HL-60 (cell line): Measurements from ENCODE around the gene EEF1A2.
A peak's percentile ranks its signal among the peaks of the same experiment; 100 is the strongest.

Experiments
- DNase-seq, 2 experiments: peaks; one replicate each; pipeline ENCODE4 v3.0.0-alpha.2; 2010 to 2020; ENCODE audit warnings: low read depth in 1 of 2, low spot score in 1 of 2
- H3K27ac ChIP-seq: fragments of 250-450 bp; sonication (Bioruptor Pico); replicated peaks from 2 replicates; pipeline ENCODE4 v1.5.1; 2020; ENCODE audit warnings: mild to moderate bottlenecking, moderate library complexity
- H3K27me3 ChIP-seq: fragments of 250-450 bp; sonication (Bioruptor Pico); 2 replicates; pipeline ENCODE4 v1.5.1; 2021; ENCODE audit warnings: mild to moderate bottlenecking, moderate library complexity; ENCODE audit not compliant: insufficient read depth, poor library complexity, severe bottlenecking
- H3K4me3 ChIP-seq: replicated peaks from 2 replicates; pipeline ENCODE4 v1.5.1; 2011; ENCODE audit warnings: mild to moderate bottlenecking, control low read depth, low read length; ENCODE audit not compliant: insufficient read depth
- CTCF ChIP-seq: IDR thresholded peaks from one replicate; pipeline ENCODE4 v1.5.1; 2011; ENCODE audit warnings: low read length, control low read depth, inconsistent platforms; ENCODE audit not compliant: insufficient read depth
- GABPA ChIP-seq: IDR thresholded peaks from 2 replicates; pipeline ENCODE4 v1.6.1; 2012; ENCODE audit warnings: low read depth
- POLR2AphosphoS5 ChIP-seq: IDR thresholded peaks from 2 replicates; pipeline ENCODE4 v1.6.1; 2012; ENCODE audit warnings: low read depth
- REST ChIP-seq: IDR thresholded peaks from 2 replicates; pipeline ENCODE4 v1.6.1; 2012; ENCODE audit warnings: low read depth; ENCODE audit not compliant: insufficient replicate concordance
- SPI1 ChIP-seq: IDR thresholded peaks from 2 replicates; pipeline ENCODE4 v1.6.1; 2012; ENCODE audit warnings: low read depth, mild to moderate bottlenecking, borderline replicate concordance

Gene EEF1A2

GRCh38 chr20:63443606-63444395, 55.1 kb downstream of the EEF1A2 start:
- H3K27ac ChIP-seq: no peak overlapping the region
- no peak for DNase-seq
- TF ChIP-seq SPI1 (no peak), REST (no peak), POLR2AphosphoS5 (no peak), GABPA (no peak), CTCF (no peak)
- no peak overlapping the region for H3K4me3 ChIP-seq
- peaks cover 12% of the 10 kb centered on the region for H3K27me3 ChIP-seq

- no peak overlapping the region for H3K27ac ChIP-seq
- no peak overlapping the region for H3K4me3 ChIP-seq
- TF ChIP-seq POLR2AphosphoS5 (no peak), GABPA (no peak), SPI1 (no peak), CTCF (peak; percentile 8), REST (no peak)
- peaks cover 7% of the 10 kb centered on the region for H3K27me3 ChIP-seq
- peak in 1 of 2 experiments; percentile 42 for DNase-seq
Measured at GRCh38 chr20:63442100-63442493, 56.8 kb downstream of the EEF1A2 start.

GRCh38 chr20:63441136-63442099, 57.5 kb downstream of the EEF1A2 start:
- DNase-seq: no peak
- TF ChIP-seq CTCF (no peak), POLR2AphosphoS5 (no peak), REST (no peak), SPI1 (no peak), GABPA (no peak)
- Histone ChIP-seq H3K27ac (no peak overlapping the region), H3K4me3 (no peak overlapping the region), H3K27me3 (peaks cover 7% of the 10 kb centered on the region)
